H54 (cell line): ENCODE results near the gene TMPRSS5.
"Not testable (repeated sequence)": the region's sequence is repeated elsewhere in the genome, so short reads cannot be mapped to it uniquely, and the experiment has no call there.

Experiments used
- DNase-seq: peaks from one replicate; pipeline ENCODE4 v3.0.0; 2011; ENCODE audit warnings: low spot score, mixed read lengths; ENCODE audit not compliant: insufficient read length
- FAIRE-seq: peaks from 3 replicates; lab custom pipeline; 2011; peaks lifted over from hg19 to GRCh38; lab: Jason Lieb, UNC
- POLR2A ChIP-seq: IDR thresholded peaks from 2 replicates; pipeline ENCODE4 v1.6.1; 2011; ENCODE audit warnings: low read depth, mild to moderate bottlenecking, low read length

Gene TMPRSS5

DNA sequence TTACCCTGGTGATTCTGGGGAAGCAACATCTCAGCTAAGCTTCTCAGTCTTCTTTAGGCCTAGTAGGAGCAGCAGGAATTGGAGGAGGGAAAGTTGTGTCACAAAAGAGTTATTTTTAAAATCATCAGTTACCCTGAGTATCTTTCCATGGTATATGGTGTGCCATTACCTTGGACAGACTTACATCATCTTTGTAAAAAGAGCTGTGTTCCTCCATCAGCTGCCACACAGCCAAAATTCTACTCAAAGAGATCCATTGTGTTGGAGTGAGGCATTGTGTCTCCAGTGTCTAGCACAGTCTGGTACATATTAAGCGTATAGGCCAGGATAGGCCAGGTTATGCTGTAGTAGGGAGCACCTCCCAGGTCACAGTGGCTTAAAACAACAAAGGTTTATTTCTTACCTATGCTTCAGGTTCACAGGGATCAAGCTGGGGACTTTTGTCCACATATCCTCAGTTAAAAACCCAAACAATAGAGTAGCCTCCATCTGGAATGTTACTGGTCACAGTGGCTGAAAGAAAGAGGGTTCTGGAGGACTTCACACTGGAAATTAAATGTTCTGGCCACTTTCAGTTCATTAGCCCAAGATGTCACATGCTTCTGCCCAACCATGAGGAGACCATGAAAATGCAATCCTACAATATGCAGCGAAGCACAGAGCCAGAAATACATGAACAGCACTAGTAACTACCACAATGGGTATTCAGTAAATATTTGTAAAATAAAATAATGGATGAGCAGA, 9.9 kb upstream of the TMPRSS5 start:
- TF ChIP-seq POLR2A, result no peak
- DNase-seq (no peak), FAIRE-seq (no peak)

DNA sequence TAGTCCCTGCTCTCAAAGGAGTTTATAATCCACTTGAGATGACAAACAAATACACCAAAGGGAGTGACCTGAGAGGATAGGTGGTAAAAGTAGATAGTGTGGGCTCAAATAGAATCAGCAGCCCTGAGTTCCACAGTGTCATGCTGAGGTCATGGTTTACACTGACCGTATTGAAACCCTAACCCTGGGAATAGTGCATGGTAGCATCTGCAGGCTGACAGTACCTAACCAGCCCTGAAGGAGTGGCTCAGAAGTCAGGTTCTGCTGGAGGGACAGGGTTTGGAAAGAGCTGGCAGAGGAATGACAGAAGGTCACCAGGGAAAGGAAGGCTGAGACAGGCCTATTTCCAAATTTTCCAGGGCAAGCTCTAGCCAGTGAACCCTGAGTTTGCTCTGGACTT, 9.2 kb upstream of the TMPRSS5 start:
- no peak for TF ChIP-seq POLR2A
- no peak for DNase-seq
- no peak for FAIRE-seq

DNA sequence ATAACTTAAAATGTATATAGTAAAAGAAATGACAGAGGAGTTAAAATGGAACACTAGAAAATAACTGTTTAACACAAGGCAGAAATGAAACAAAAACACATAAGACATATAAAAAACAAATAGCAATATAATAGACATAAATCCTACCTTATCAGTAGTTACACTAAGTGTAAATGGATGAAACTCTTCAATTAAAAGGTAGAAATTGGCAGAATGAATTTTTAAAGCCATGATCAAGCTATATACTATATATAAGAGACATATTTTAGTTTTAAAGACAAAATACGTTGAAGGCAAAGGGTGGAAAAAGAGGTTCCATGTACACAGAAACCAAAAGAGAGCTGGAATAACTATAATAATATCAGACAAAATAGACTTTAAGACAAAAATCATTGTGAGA, 4.9 kb upstream of the TMPRSS5 start:
- no peak for TF ChIP-seq POLR2A
- no peak for FAIRE-seq
- no peak for DNase-seq

DNA sequence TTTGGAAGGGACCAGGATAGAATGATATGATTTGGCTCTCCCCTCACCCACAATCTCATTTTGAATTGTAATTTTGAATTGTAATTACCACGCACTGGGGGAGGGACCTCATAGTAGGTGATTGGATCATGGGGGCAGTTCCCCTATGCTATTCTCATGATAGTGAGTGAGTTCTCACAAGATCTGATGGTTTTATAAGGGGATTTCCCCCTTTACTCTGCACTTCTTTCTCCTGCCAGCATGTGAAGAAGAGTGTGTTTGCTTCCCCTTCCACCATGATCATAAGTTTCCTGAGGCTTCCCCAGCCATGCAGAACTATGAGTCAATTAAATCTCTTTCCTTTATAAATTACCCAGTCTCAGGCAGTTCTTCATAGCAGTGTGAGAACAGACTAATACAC, 2.6 kb downstream of the TMPRSS5 start:
- FAIRE-seq, DNase-seq: not testable (repeated sequence)

DNA sequence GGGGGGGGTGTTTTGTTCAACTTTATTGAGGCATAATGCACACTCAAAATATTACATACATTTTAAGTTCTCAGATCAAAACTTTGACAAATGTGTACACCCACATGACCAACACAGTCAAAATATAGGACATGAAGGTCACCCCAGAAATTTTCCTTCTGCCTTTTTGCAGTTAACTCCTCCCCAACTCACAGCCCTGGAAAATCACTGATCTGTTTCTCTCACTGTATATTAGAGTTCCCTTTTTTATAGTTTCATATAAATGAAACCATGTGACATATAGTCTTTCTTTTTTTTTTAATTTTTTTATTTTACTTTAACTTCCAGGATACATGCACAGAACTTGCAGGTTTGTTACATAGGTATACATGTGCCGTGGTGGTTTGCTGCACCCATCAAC, 4.6 kb downstream of the TMPRSS5 start:
- no peak for TF ChIP-seq POLR2A
- DNase-seq (no peak), FAIRE-seq (no peak)

DNA sequence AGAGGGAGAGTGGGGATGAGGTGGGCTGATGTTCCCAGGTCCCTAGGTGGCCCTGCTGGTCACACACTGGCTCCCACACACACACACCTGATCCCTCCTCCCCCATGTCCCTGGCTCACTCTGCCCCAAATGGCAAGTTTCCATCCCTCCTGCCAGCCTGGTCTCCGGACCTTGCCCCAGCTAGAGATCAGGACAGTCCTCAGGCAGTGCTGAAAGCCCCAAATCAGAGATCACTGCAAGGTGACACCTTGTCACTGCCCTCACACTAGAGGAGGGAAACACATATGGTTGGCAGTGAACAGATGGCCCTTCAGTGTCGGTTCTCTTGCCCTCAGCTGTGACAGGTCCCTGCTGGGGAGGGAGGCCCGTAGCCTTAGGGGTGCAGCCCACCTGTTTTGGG, 7.6 kb downstream of the TMPRSS5 start:
- no peak for DNase-seq
- no peak for FAIRE-seq
- no peak for TF ChIP-seq POLR2A

DNA sequence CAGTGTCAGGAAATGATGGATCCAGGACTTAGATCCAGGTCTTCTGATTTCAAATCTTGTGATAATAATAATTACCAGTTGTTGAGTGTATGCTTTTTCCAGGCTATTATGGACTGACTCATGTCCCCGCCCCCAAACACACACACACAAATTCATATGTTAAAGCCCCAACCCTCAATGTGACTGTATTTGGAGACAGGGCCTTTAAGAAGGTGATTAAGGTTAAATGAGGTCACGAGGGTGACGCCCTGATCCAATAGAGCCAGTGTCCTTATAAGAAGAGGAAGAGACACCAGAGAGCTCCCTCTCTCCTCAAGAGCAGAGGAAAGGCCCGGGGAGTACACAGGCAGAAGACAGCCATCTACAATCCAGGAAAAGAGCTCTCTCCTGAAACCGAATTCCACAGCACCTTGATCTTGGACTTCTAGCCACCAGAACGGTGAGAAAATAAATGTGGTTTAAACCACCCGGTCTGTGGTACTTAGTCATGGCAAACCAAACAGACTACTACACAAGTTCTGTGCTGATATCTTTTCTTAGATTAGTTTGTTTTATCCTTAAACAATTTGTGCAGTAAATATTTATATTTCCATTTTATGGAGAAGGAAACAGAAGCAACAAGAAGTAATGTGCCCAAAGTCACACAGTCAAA, 8.2 kb downstream of the TMPRSS5 start:
- FAIRE-seq (no peak), DNase-seq (no peak)
- no peak for TF ChIP-seq POLR2A

DNA sequence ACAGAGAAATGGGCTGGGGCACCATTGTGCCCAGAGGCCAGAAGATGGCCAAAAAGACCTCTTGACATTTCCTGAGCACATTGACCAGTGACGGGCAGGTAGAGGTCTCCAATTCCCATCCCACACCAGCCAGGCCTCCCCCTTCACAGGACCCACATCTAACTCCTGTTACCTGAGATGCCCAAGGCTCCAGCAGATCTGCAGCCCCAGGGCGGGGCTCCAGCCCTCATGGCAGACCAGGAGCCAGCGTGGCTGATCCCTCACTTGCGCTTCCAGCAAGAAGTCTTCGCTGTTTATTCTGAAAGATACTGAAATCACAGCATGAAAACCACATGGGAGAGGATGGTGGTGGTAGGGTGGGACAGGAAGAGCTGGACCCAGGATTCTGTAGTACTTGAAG, 9.0 kb downstream of the TMPRSS5 start:
- FAIRE-seq (no peak), DNase-seq (no peak)
- no peak for TF ChIP-seq POLR2A

DNA sequence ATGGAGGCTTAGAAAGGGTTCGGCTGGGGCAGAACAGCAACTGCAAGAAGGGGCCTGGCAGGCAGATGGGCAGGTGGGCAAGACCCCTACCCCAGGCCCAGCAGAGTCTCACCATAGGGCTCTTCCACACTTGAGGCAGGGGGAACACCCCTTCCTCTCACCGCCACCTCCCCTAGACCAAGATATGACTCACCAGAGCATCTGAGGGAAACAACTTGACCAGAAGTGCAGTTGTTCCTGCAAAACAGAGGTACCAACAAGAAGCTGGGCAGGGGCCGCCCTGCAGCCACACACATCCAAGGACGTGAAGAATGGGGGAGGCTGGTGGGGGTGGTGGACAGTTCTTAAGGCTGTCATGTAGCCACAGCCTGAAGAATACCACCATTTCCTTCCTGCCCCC, 10.9 kb downstream of the TMPRSS5 start:
- no peak for TF ChIP-seq POLR2A
- no peak for DNase-seq
- no peak for FAIRE-seq

DNA sequence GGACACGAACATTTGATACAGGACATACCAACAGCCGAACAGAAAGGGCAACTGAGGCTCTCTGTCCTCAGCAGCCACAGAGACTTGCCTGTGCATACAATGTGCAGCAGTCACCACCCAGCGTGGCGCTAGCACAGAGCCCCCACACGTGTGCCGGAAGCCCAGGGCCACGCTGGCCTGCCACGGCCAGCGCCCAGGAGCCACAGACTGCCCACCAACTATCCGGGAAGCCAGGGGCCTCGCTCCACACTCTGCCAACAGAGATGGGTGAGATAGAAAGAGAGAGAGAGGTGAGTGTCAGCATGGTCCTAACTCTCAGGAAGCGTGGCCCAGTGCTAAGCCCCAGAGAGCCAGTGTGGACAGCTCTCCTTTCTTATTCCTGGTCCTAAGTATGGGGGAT, 11.7 kb downstream of the TMPRSS5 start:
- no peak for TF ChIP-seq POLR2A
- FAIRE-seq, result no peak
- no peak for DNase-seq

DNA sequence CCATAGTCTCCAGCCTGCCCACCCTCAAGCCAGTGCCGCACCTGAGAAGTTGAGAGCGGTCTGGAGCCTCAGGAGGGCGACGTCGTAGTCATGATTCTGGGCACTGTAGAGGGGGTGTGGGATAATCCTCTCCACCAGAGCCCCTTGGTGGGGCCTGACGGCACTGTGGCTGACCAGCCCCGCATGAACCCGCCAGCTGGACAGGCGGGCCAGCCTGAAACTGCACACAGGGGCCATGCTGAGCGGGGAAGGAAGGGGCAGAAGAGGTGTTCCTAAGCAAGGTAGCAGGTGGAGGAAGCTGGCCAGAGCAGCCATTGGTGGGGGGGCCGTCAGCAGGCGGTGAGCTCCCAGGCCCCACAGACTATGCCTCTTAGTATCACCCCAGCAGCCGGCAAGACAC, 13.1 kb downstream of the TMPRSS5 start:
- no peak for TF ChIP-seq POLR2A
- FAIRE-seq, result no peak
- DNase-seq, result no peak

DNA sequence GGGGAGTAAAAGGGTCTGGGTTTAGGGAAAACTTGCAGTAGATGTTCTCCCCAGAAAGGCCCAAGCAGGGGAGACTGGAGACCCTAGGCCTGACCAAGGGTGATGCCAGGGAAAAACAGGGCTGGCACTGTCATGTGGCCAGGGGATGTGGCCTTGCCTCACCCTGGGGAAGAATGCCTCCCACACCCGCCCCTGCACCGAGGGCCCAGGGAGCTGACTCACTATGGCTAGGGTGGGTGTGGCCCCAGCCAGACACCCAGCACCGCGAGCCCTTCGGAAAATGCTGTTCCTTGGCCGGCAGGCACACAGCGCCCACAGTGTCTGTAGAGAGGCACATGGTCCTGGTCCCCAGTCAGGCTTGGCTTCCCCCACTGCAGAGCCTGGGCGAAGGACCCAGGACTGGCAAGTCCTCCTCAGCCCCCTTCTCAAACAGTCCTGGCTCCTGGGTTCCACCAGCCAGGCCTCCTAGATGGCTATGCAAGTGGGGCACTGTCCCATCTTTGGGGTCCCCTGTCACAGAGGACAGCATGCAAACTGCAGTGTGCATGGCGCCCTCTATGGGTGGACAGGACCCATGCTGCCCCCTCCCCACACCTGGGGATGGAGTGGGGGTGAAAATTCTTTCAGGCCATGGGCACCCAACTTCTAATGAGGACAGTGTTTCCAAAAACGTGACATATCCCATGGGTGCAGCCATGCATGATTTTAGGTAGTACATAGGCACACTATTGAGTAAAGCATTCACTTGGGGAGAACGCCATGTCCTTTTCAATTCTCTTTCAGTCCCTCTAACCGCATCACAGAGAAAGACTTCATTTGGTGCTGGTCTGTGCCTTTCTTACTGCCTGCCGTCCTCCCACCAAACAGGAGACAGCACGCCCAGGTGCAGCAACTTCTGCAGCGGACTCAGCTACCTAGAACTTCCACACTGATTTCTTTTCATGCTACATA, 15.2 kb downstream of the TMPRSS5 start:
- DNase-seq (peak; percentile 87), FAIRE-seq (peak; percentile 93)
- no peak for TF ChIP-seq POLR2A

DNA sequence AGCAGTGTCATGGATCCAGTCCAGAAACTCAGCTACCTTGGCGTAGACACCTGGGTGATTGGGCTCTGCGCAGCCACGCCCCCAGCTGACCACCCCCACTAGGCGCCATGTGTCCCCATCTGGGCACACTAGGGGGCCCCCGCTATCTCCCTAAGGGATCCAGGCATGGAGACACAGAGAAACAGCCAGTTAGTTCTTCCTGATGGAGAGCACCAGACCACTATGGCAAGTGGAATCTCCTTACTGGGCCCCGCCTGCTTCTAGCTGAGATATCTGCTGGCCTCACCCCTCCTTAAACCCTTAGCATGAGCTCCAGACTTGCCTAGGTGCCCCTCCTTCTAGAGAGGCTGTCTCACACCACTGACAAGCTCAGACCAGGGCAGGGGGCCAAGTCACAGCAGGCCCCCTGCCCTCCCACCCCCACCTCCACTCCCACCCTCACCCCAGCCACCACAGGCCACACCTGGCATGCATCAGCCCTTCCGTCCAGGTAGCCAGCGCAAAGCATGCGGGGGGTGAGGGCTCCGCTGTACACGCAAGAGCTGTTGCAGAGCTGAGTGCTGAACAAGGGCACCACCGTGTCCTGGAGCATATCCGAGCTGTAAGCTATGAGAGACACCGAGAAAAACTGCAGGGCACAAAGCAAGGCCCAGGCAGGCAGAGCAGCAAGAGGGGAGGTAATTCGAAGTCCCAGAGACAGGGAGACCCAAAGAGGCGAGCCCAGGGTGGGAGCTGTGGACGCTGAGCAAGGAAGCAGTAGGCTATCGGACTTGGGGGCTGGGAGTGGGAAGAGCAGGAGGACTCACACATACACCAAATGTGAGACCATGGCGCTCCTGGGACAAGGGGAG, 16.1 kb downstream of the TMPRSS5 start:
- DNase-seq, result no peak
- TF ChIP-seq POLR2A, result no peak
- FAIRE-seq, result no peak
